Coronary artery (tissue), 2 donors: ENCODE results near the gene SIK2.
A peak's percentile ranks its signal among the peaks of the same experiment; 100 is the strongest.

ENCODE experiments used
- DNase-seq: peaks from one replicate; pipeline ENCODE4 v3.0.0-alpha.2; 2017; ENCODE audit warnings: low spot score
- H3K27ac ChIP-seq, 2 donors: fragments of 200-600 bp; sonication (generic); one replicate each; pipeline ENCODE4 v1.5.1; 2016 to 2019
- H3K4me3 ChIP-seq: fragments of 200-600 bp; sonication (generic); 2 replicates; pipeline ENCODE4 v1.5.1; 2016; ENCODE audit warnings: mild to moderate bottlenecking, moderate library complexity
- CTCF ChIP-seq: fragments of 200-600 bp; sonication (generic); IDR thresholded peaks from one replicate; pipeline ENCODE4 v1.5.1; 2019; ENCODE audit warnings: antibody characterized with exemption

Gene SIK2

GRCh38 chr11:111601979-111602864, at the start of gene SIK2:
Gene SIK2, plus strand, starts transcription at chr11:111602449. Its CDS starts 115 bp downstream, at chr11:111602564.
- Histone ChIP-seq H3K4me3 (peak within 1 kb of the TSS; percentile 100), H3K27ac (peak within 1 kb of the TSS; percentile 95 to 99)
- DNase-seq, result peak; percentile 97
- TF ChIP-seq CTCF, result peak; percentile 86

- Histone ChIP-seq H3K27ac (no peak overlapping the region), H3K4me3 (no peak overlapping the region)
- no peak for TF ChIP-seq CTCF
- no peak for DNase-seq
Measured at GRCh38 chr11:111554532-111554931, 47.7 kb upstream of the SIK2 start.

- no peak overlapping the region for H3K27ac ChIP-seq
- no peak for DNase-seq
- no peak for TF ChIP-seq CTCF
- H3K4me3 ChIP-seq, result no peak overlapping the region
Measured at GRCh38 chr11:111555255-111555654, 47.0 kb upstream of the SIK2 start.

- H3K4me3 ChIP-seq, result no peak overlapping the region
- H3K27ac ChIP-seq, result peak overlapping the region in 1 of 2 donors; percentile 71
- no peak for DNase-seq
- no peak for TF ChIP-seq CTCF
Measured at GRCh38 chr11:111557425-111558111, 44.7 kb upstream of the SIK2 start.

- Histone ChIP-seq H3K27ac (no peak overlapping the region), H3K4me3 (no peak overlapping the region)
- DNase-seq, result no peak
- no peak for TF ChIP-seq CTCF
Measured at GRCh38 chr11:111559800-111560464, 42.3 kb upstream of the SIK2 start.

- no peak overlapping the region for H3K27ac ChIP-seq
- DNase-seq, result no peak
- TF ChIP-seq CTCF, result no peak
- H3K4me3 ChIP-seq, result no peak overlapping the region
Measured at GRCh38 chr11:111560800-111561199, 41.4 kb upstream of the SIK2 start.
